ENCODE results near the gene NDRG2. TPM values are rescaled to one million over a fixed set of nuclear protein-coding genes. Genes with fewer than 3 reads are reported as not detected.
"Not testable (repeated sequence)": the region's sequence is repeated elsewhere in the genome, so short reads cannot be mapped to it uniquely, and the experiment has no call there.

NDRG2 gene
- total RNA-seq, 1 experiment from 2014 or later, result 2.2 TPM

GRCh38 chr14:21055432-21056117 lies 30.7 kb upstream of the NDRG2 start:
- DNase-seq (ENCODE audit: low read depth), result no peak

GRCh38 chr14:21054768-21055145 lies 29.9 kb upstream of the NDRG2 start:
- no peak for DNase-seq (ENCODE audit: low read depth)

- DNase-seq (ENCODE audit: low read depth), result no peak
Observed at GRCh38 chr14:21054123-21054767, 29.4 kb upstream of the NDRG2 start.

- DNase-seq (ENCODE audit: low read depth), result no peak
Observed at GRCh38 chr14:21053184-21054122, 28.6 kb upstream of the NDRG2 start.

- DNase-seq (ENCODE audit: low read depth), result no peak
Observed at GRCh38 chr14:21050597-21050996, 25.7 kb upstream of the NDRG2 start.

- DNase-seq (ENCODE audit: low read depth), result peak; percentile 32
Observed at GRCh38 chr14:21049271-21049673, 24.4 kb upstream of the NDRG2 start.

- DNase-seq (ENCODE audit: low read depth), result no peak
Observed at GRCh38 chr14:21048638-21049037, 23.8 kb upstream of the NDRG2 start.

GRCh38 chr14:21047378-21047781 lies 22.5 kb upstream of the NDRG2 start:
- no peak for DNase-seq (ENCODE audit: low read depth)

GRCh38 chr14:21043974-21044618 lies 19.2 kb upstream of the NDRG2 start:
- DNase-seq (ENCODE audit: low read depth), result peak; percentile 28

- no peak for DNase-seq (ENCODE audit: low read depth)
Observed at GRCh38 chr14:21043387-21043973, 18.6 kb upstream of the NDRG2 start.

GRCh38 chr14:21042918-21043317 lies 18.1 kb upstream of the NDRG2 start:
- peak; percentile 25 for DNase-seq (ENCODE audit: low read depth)

GRCh38 chr14:21041676-21042433 lies 17.0 kb upstream of the NDRG2 start, which contains the start of gene RNASE7:
RNASE7 (plus strand) TSS chr14:21042362; CDS start chr14:21042993, 631 bp downstream.
- DNase-seq (ENCODE audit: low read depth), result peak; percentile 60

- not testable (repeated sequence) for DNase-seq (ENCODE audit: low read depth)
Observed at GRCh38 chr14:21040941-21041340, 16.1 kb upstream of the NDRG2 start.

- no peak for DNase-seq (ENCODE audit: low read depth)
Observed at GRCh38 chr14:21040370-21040925, 15.6 kb upstream of the NDRG2 start.

- peak; percentile 52 for DNase-seq (ENCODE audit: low read depth)
Observed at GRCh38 chr14:21039585-21040369, 14.9 kb upstream of the NDRG2 start.

- no peak for DNase-seq (ENCODE audit: low read depth)
Observed at GRCh38 chr14:21038441-21039422, 13.9 kb upstream of the NDRG2 start.

GRCh38 chr14:21037156-21037555 lies 12.3 kb upstream of the NDRG2 start:
- no peak for DNase-seq (ENCODE audit: low read depth)

- peak; percentile 25 for DNase-seq (ENCODE audit: low read depth)
Observed at GRCh38 chr14:21036751-21037150, 11.9 kb upstream of the NDRG2 start.
